HCT116 (cell line): Measurements from ENCODE around the gene COBL.

Experiments used
- CEBPB ChIP-seq: IDR thresholded peaks from 2 replicates; pipeline ENCODE4 v1.6.1; 2012; ENCODE audit warnings: low read depth
- CTCF ChIP-seq, 3 experiments: fragments of 200-600 bp in 1 of 3; sonication (generic) in 1 of 3; IDR thresholded peaks in 2 of 3; conservative IDR thresholded peaks in 1 of 3; 2 replicates each; pipeline ENCODE4 v1.5.1; 2012 to 2017; ENCODE audit warnings: low read depth in 2 of 3, low read length in 2 of 3, antibody characterized with exemption in 1 of 3, borderline replicate concordance in 1 of 3, control low read depth in 1 of 3, mild to moderate bottlenecking in 1 of 3, mixed read lengths in 1 of 3, mixed run types in 1 of 3, moderate library complexity in 1 of 3; ENCODE audit not compliant: insufficient read depth in 1 of 3
- EZH2phosphoT487 ChIP-seq: fragments of 200-600 bp; IDR thresholded peaks from 2 replicates; pipeline ENCODE4 v1.6.1; 2018; ENCODE audit warnings: antibody characterized with exemption, borderline replicate concordance
- POLR2AphosphoS5 ChIP-seq: IDR thresholded peaks from 2 replicates; pipeline ENCODE4 v1.6.1; 2011; ENCODE audit warnings: mild to moderate bottlenecking, low read depth, low read length, moderate library complexity
- RAD21 ChIP-seq: IDR thresholded peaks from 2 replicates; pipeline ENCODE4 v1.6.1; 2012; ENCODE audit warnings: low read depth, mild to moderate bottlenecking
- SIN3A ChIP-seq: IDR thresholded peaks from 2 replicates; pipeline ENCODE4 v1.6.1; 2012; ENCODE audit warnings: low read depth
- SP1 ChIP-seq: IDR thresholded peaks from 2 replicates; pipeline ENCODE4 v1.6.1; 2012; ENCODE audit warnings: low read depth
- YY1 ChIP-seq: IDR thresholded peaks from 2 replicates; pipeline ENCODE4 v1.6.1; 2011; ENCODE audit warnings: low read length, low read depth, moderate library complexity, mild to moderate bottlenecking; ENCODE audit not compliant: insufficient replicate concordance; ENCODE audit errors: extremely low read depth
- ZBTB33 ChIP-seq: IDR thresholded peaks from 2 replicates; pipeline ENCODE4 v1.6.1; 2011; ENCODE audit warnings: mild to moderate bottlenecking, low read length, moderate library complexity; ENCODE audit not compliant: insufficient replicate concordance; ENCODE audit errors: extremely low read depth
- TF ChIP-seq, protein P1 (sequence below): IDR thresholded peaks from 2 replicates; pipeline ENCODE4 v1.6.1; 2012

GRCh38 chr7:51250512-51250911 is 66.1 kb downstream of the COBL start:
- TF ChIP-seq, protein P1, sequence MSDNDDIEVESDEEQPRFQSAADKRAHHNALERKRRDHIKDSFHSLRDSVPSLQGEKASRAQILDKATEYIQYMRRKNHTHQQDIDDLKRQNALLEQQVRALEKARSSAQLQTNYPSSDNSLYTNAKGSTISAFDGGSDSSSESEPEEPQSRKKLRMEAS = no peak
- TF ChIP-seq CTCF (IDR thresholded peaks at IDR 0.05 in 2 of 3, conservative IDR thresholded peaks at IDR 0.05 in 1 of 3; ENCODE audit: borderline replicate concordance in 1 of 3, insufficient read depth in 1 of 3, low read depth in 2 of 3, low read length in 2 of 3) (no peak), SP1 (no peak), RAD21 (no peak), YY1 (no peak), POLR2AphosphoS5 (no peak), CEBPB (no peak), ZBTB33 (no peak), EZH2phosphoT487 (no peak), SIN3A (no peak)
